ENCODE measurements around the gene CLEC2L. TPM values are rescaled to one million over a fixed set of nuclear protein-coding genes. Genes with fewer than 3 reads are reported as not detected.

Gene CLEC2L
- total RNA-seq, 4 donors from 2014 or later: 0.36 TPM; not detected in 3

GRCh38 chr7:139526578-139527544, 3.4 kb downstream of the CLEC2L start:
- ATAC-seq (ENCODE audit: low FRiP score) (no peak), DNase-seq (ENCODE audit: low spot score) (no peak)
- TF ChIP-seq CTCF (IDR thresholded peaks at IDR 0.05): no peak

GRCh38 chr7:139531094-139531493, 7.6 kb downstream of the CLEC2L start:
- ATAC-seq (ENCODE audit: low FRiP score) (no peak), DNase-seq (ENCODE audit: low spot score) (no peak)
- no peak for TF ChIP-seq CTCF (IDR thresholded peaks at IDR 0.05)

GRCh38 chr7:139532636-139533155, 9.2 kb downstream of the CLEC2L start:
- no peak for TF ChIP-seq CTCF (IDR thresholded peaks at IDR 0.05)
- ATAC-seq (ENCODE audit: low FRiP score): no peak
- no peak for DNase-seq (ENCODE audit: low spot score)

GRCh38 chr7:139534096-139534495, 10.6 kb downstream of the CLEC2L start:
- DNase-seq (ENCODE audit: low spot score) (no peak), ATAC-seq (ENCODE audit: low FRiP score) (no peak)
- no peak for TF ChIP-seq CTCF (IDR thresholded peaks at IDR 0.05)

- no peak for DNase-seq (ENCODE audit: low spot score)
Measured at GRCh38 chr7:139534966-139535651, 11.6 kb downstream of the CLEC2L start.

GRCh38 chr7:139536152-139536551, 12.7 kb downstream of the CLEC2L start:
- ATAC-seq (ENCODE audit: low FRiP score): no peak
- DNase-seq (ENCODE audit: low spot score): no peak
- TF ChIP-seq CTCF (IDR thresholded peaks at IDR 0.05): no peak

More at GRCh38 chr7:139534966-139535651, 11.6 kb downstream of the CLEC2L start:
- TF ChIP-seq CTCF (IDR thresholded peaks at IDR 0.05): no peak
- ATAC-seq (ENCODE audit: low FRiP score): no peak

Data from omental fat pad (tissue), 4 donors.